Adrenal gland (tissue), 12 donors: Measurements from ENCODE around the gene B4GALNT2. TPM values are rescaled to one million over a fixed set of nuclear protein-coding genes. Genes with fewer than 3 reads are reported as not detected.
"Not testable (repeated sequence)": the region's sequence is repeated elsewhere in the genome, so short reads cannot be mapped to it uniquely, and the experiment has no call there.

Experiments used
- DNase-seq, 7 donors: peaks; one replicate each; pipeline ENCODE4 v3.0.0-alpha.2; 2019 to 2020
- H3K27ac ChIP-seq, 5 donors: fragments of 200-600 bp; sonication (generic) in 4 of 5; 1 replicate in 3 of 5; 2 replicates in 2 of 5; pipeline versions ENCODE4 v1.5.1 to v1.8.0; 2016 to 2020; ENCODE audit warnings: mild to moderate bottlenecking in 1 of 5
- H3K27me3 ChIP-seq: fragments of 200-600 bp; 2 replicates; pipeline ENCODE4 v1.8.0; 2021
- H3K36me3 ChIP-seq, 2 donors: fragments of 200-600 bp; replicated peaks in 1 of 2; 1 replicate in 1 of 2; 2 replicates in 1 of 2; pipeline versions ENCODE4 v1.5.1 to v1.8.0; 2018 to 2022
- H3K4me1 ChIP-seq, 2 donors: fragments of 200-600 bp; replicated peaks in 1 of 2; 1 replicate in 1 of 2; 2 replicates in 1 of 2; pipeline versions ENCODE4 v1.5.1 to v1.8.0; 2018 to 2021
- H3K4me3 ChIP-seq, 4 donors: fragments of 200-600 bp; sonication (generic) in 3 of 4; one replicate each; pipeline ENCODE4 v1.5.1; 2016 to 2018
- H3K9me3 ChIP-seq, 3 donors: fragments of 200-600 bp; sonication (generic) in 1 of 3; replicated peaks in 1 of 3; 1 replicate in 2 of 3; 2 replicates in 1 of 3; pipeline versions ENCODE4 v1.5.1 to v1.8.0; 2016 to 2021
- CTCF ChIP-seq, 6 experiments: fragments of 450-650 bp in 4 of 6; fragments of 200-600 bp in 2 of 6; sonication (generic) in 1 of 6; IDR thresholded peaks; 1 replicate in 5 of 6; 2 replicates in 1 of 6; pipeline versions ENCODE4 v1.5.1 to v1.8.0; 2016 to 2021; ENCODE audit warnings: antibody characterized with exemption in 6 of 6, mild to moderate bottlenecking in 2 of 6, moderate library complexity in 1 of 6
- POLR2A ChIP-seq, 2 donors: fragments of 450-650 bp; IDR thresholded peaks; one replicate each; pipeline ENCODE4 v1.6.1; 2017; ENCODE audit warnings: antibody characterized with exemption in 2 of 2, mild to moderate bottlenecking in 2 of 2, moderate library complexity in 1 of 2
- WGBS, 4 donors: extraction: QIAGEN DNeasy Blood & Tissue Kit in 2 of 4; methylation state at CpG; one replicate each; pipeline versions ENCODE4 v1.1.5 to v1.1.7; 2013 to 2017; 5-methylcytosine and 5-hydroxymethylcytosine counted together
- intact Hi-C, 2 donors: fragments of 100-400 bp; cut with DNase I; formaldehyde crosslinking; loops; one replicate each; pipeline versions ENCODE4 v1.14.1 to v1.15.0; 2022 to 2023
- polyA plus RNA-seq, 3 donors: library from polyadenylated mRNA; stranded (reverse); fragments of 200-250 nt in 2 of 3; fragments of 350-450 nt in 1 of 3; fragmentation: Illumina TruSeq in 1 of 3; extraction: RNeasy Lipid Tissue Mini Kit (QIAGEN cat#74804) in 1 of 3; gene quantifications; one replicate each; pipeline ENCODE4 v1.2.3, GENCODE V29; 2013 to 2014
- total RNA-seq, 9 donors: library from RNA; depleted of rRNA in 4 of 9; stranded (reverse); fragments of >200 nt in 4 of 9; fragments of 120-200 nt in 1 of 9; fragmentation: NEBNext Ultra II Directional in 1 of 9; extraction: Animal tissue kit (Norgen Biotek cat#: 25700) in 1 of 9; gene quantifications; one replicate each; pipeline versions ENCODE4 v1.1.0 to v1.2.4, GENCODE V29; 2013 to 2023
- donor health status: healthy with polysubstance abuse.
- donor health status: Bipolar disorder and iron deficiency.
- donor health status: DM: yes; HTN: yes; CAD: no.
- donor health status: DM: no; HTN: no; CAD: no.
- donor health status: DM: no; HTN: no; CAD: no.
- donor health status: DM: yes; HTN: yes; CAD: no.

B4GALNT2 gene
- total and polyA plus RNA-seq, 12 donors: 0.04 to 3.4 (median 0.19) TPM; not detected in 2

DNA sequence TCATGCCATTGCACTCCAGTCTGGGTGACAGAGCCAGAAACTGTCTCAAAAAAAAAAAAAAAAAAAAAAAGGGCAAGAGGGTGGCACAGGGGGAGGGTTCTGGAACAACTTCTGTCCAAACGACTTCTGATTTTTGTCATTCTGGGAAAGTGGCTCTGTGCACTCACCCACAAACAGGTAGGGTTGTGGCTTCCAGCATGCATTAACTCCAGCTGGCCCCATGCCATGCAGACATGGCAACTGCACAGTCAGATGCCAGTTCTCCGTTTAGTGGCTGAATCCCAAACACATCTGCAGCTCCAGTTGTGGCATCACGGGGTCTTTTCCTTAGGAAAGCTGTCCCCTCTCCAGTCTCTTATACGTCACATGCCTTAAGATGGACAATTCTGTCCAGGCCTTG, 30.3 kb downstream of the B4GALNT2 start:
- no peaks in the 10 kb centered on the region for H3K4me1 ChIP-seq
- no peaks in the 10 kb centered on the region for H3K9me3 ChIP-seq
- no peak overlapping the region for H3K4me3 ChIP-seq
- H3K27ac ChIP-seq: no peak overlapping the region
- 72 to 83% (median 76%) methylated on average over 4 of the region's 4 CpGs for WGBS, 4 donors
- TF ChIP-seq CTCF (IDR thresholded peaks at IDR 0.05) (no peak), POLR2A (IDR thresholded peaks at IDR 0.05) (no peak)
- no peak for DNase-seq
- intact Hi-C loops: no loop called here
- no peaks in the 10 kb centered on the region for H3K36me3 ChIP-seq
- H3K27me3 ChIP-seq: peaks cover 15% of the 10 kb centered on the region

- Histone ChIP-seq H3K4me1 (no peaks in the 10 kb centered on the region), H3K9me3 (no peaks in the 10 kb centered on the region), H3K27ac (no peak overlapping the region), H3K36me3 (no peaks in the 10 kb centered on the region), H3K4me3 (no peak overlapping the region), H3K27me3 (peaks cover 12% of the 10 kb centered on the region)
- 77 to 91% (median 85%) methylated on average over 2 of the region's 2 CpGs for WGBS, 4 donors
- TF ChIP-seq CTCF (IDR thresholded peaks at IDR 0.05): no peak
- TF ChIP-seq POLR2A (IDR thresholded peaks at IDR 0.05): no peak
- intact Hi-C loops: no loop called here
- DNase-seq: no peak
Measured at GRCh38 chr17:49165143-49165542, 32.6 kb downstream of the B4GALNT2 start.

- peaks cover 12% of the 10 kb centered on the region for H3K27me3 ChIP-seq
Measured at GRCh38 chr17:49168706-49169105, 36.1 kb downstream of the B4GALNT2 start.

GRCh38 chr17:49170216-49170615, 37.6 kb downstream of the B4GALNT2 start:
- H3K4me3 ChIP-seq: no peak overlapping the region
- H3K36me3 ChIP-seq: no peaks in the 10 kb centered on the region
- no peak for DNase-seq
- H3K27ac ChIP-seq: no peak overlapping the region
- TF ChIP-seq POLR2A (IDR thresholded peaks at IDR 0.05) (no peak), CTCF (IDR thresholded peaks at IDR 0.05) (no peak)
- 64 to 100% (median 81%) methylated on average over 1 to 2 of the region's 2 CpGs for WGBS, 4 donors
- intact Hi-C loops: no loop called here
- H3K4me1 ChIP-seq: no peaks in the 10 kb centered on the region
- peaks cover 0 to 2% (median 0%) of the 10 kb centered on the region in 3 donors for H3K9me3 ChIP-seq
- peaks cover 12% of the 10 kb centered on the region for H3K27me3 ChIP-seq

More at GRCh38 chr17:49168706-49169105, 36.1 kb downstream of the B4GALNT2 start:
- no peaks in the 10 kb centered on the region for H3K9me3 ChIP-seq
- no peak for DNase-seq
- 61 to 69% (median 63%) methylated on average over 8 to 9 of the region's 9 CpGs for WGBS, 4 donors
- no peak for TF ChIP-seq CTCF (IDR thresholded peaks at IDR 0.05)
- TF ChIP-seq POLR2A (IDR thresholded peaks at IDR 0.05): no peak
- no peak overlapping the region for H3K27ac ChIP-seq
- intact Hi-C loops: no loop called here
- no peak overlapping the region for H3K4me3 ChIP-seq
- H3K36me3 ChIP-seq: no peaks in the 10 kb centered on the region
- H3K4me1 ChIP-seq: no peaks in the 10 kb centered on the region

GRCh38 chr17:49170711-49171110, 38.1 kb downstream of the B4GALNT2 start:
- H3K4me3 ChIP-seq, H3K9me3 ChIP-seq, H3K36me3 ChIP-seq, H3K27ac ChIP-seq, intact Hi-C loops, H3K4me1 ChIP-seq, DNase-seq: not testable (repeated sequence)
- H3K27me3 ChIP-seq: peaks cover 12% of the 10 kb centered on the region
- 75 to 88% (median 82%) methylated on average over 3 of the region's 3 CpGs for WGBS, 4 donors

GRCh38 chr17:49175978-49176377, 43.4 kb downstream of the B4GALNT2 start:
- H3K4me1 ChIP-seq, H3K4me3 ChIP-seq, DNase-seq, H3K36me3 ChIP-seq, H3K27me3 ChIP-seq, intact Hi-C loops, H3K27ac ChIP-seq: not testable (repeated sequence)
- 84 to 91% (median 87%) methylated on average over 11 of the region's 11 CpGs for WGBS, 4 donors
- peaks cover 0 to 20% (median 0%) of the 10 kb centered on the region in 3 donors for H3K9me3 ChIP-seq
